SK-N-SH (cell line): ENCODE measurements around the gene B3GALT5. TPM values are rescaled to one million over a fixed set of nuclear protein-coding genes. Genes with fewer than 3 reads are reported as not detected.

Source experiments
- CTCF ChIA-PET: fragments of 300-600, 350-600 bp; formaldehyde crosslinking; extraction: SDS; loops from one replicate; lab custom pipeline; 2021; lab: Yijun Ruan, JAX
- POLR2A ChIA-PET: fragments of 350-600 bp; sonication (Branson Sonifier 250); formaldehyde crosslinking; extraction: SDS; loops from one replicate; lab custom pipeline; 2020; ENCODE audit warnings: antibody characterized with exemption, inconsistent platforms; lab: Yijun Ruan, JAX
- DNase-seq: peaks from one replicate; pipeline ENCODE4 v3.0.0; 2012
- H2AFZ ChIP-seq: fragments of 200-600 bp; sonication (generic); 2 replicates; pipeline ENCODE4 v1.8.1; 2016; ENCODE audit warnings: antibody characterized with exemption, mild to moderate bottlenecking, low read depth
- H3F3A ChIP-seq: fragments of 200-600 bp; sonication (generic); replicated peaks from 2 replicates; pipeline ENCODE3; 2016; ENCODE audit warnings: antibody characterized with exemption, mild to moderate bottlenecking; ENCODE audit not compliant: insufficient read depth
- H3K27ac ChIP-seq, 2 experiments: fragments of 200-500 bp in 1 of 2; fragments of 200-600 bp in 1 of 2; sonication (Bioruptor generic) in 1 of 2; sonication (generic), shearing (Covaris generic) in 1 of 2; 2 replicates each; pipeline versions ENCODE4 v1.5.1 to v1.6.1; 2014 to 2016; ENCODE audit warnings: low read depth in 2 of 2, inconsistent platforms in 1 of 2, low read length in 1 of 2, mild to moderate bottlenecking in 1 of 2, mixed read lengths in 1 of 2
- H3K27me3 ChIP-seq: fragments of 200-600 bp; sonication (generic), shearing (Covaris generic); 2 replicates; pipeline ENCODE4 v1.6.1; 2016; ENCODE audit warnings: mixed run types; ENCODE audit not compliant: insufficient read depth
- H3K36me3 ChIP-seq, 2 experiments: fragments of 200-500 bp in 1 of 2; fragments of 200-600 bp in 1 of 2; sonication (Bioruptor generic) in 1 of 2; sonication (generic) in 1 of 2; replicated peaks in 1 of 2; 2 replicates each; pipeline versions ENCODE3 to v1.5.1; 2014 to 2016; ENCODE audit warnings: low read length in 1 of 2, mild to moderate bottlenecking in 1 of 2; ENCODE audit not compliant: insufficient read depth in 2 of 2, control insufficient read depth in 1 of 2
- H3K4me1 ChIP-seq, 2 experiments: fragments of 200-500 bp in 1 of 2; fragments of 200-600 bp in 1 of 2; sonication (Bioruptor generic) in 1 of 2; sonication (generic), shearing (Covaris generic) in 1 of 2; 2 replicates each; pipeline versions ENCODE4 v1.5.1 to v1.6.1; 2014 to 2016; ENCODE audit warnings: low read depth in 1 of 2, low read length in 1 of 2, mixed run types in 1 of 2; ENCODE audit not compliant: insufficient read depth in 2 of 2, control insufficient read depth in 1 of 2
- H3K4me2 ChIP-seq: fragments of 200-600 bp; sonication (generic), shearing (Covaris generic); 2 replicates; pipeline ENCODE4 v1.6.1; 2017; ENCODE audit warnings: mixed run types
- H3K4me3 ChIP-seq, 2 experiments: fragments of 200-500 bp in 1 of 2; fragments of 200-600 bp in 1 of 2; sonication (Bioruptor generic) in 1 of 2; sonication (generic), shearing (Covaris generic) in 1 of 2; 2 replicates each; pipeline versions ENCODE4 v1.5.1 to v1.8.1; 2014 to 2016; ENCODE audit warnings: low read depth in 2 of 2, inconsistent platforms in 1 of 2, low read length in 1 of 2, mild to moderate bottlenecking in 1 of 2, mixed read lengths in 1 of 2, moderate library complexity in 1 of 2
- H3K79me2 ChIP-seq: fragments of 200-600 bp; sonication (generic); 2 replicates; pipeline ENCODE4 v1.8.1; 2017; ENCODE audit warnings: mild to moderate bottlenecking; ENCODE audit not compliant: insufficient read depth
- H3K9ac ChIP-seq: fragments of 200-600 bp; sonication (generic); 2 replicates; pipeline ENCODE4 v1.6.1; 2017; ENCODE audit warnings: mixed run types
- H3K9me2 ChIP-seq: fragments of 200-600 bp; sonication (generic); 2 replicates; pipeline ENCODE4 v1.6.1; 2017; ENCODE audit warnings: mixed run types
- H3K9me3 ChIP-seq: fragments of 200-600 bp; sonication (generic); 2 replicates; pipeline ENCODE4 v1.6.1; 2017; ENCODE audit warnings: mixed run types, mild to moderate bottlenecking, moderate library complexity
- H4K20me1 ChIP-seq: fragments of 200-600 bp; sonication (generic); 2 replicates; pipeline ENCODE4 v1.6.1; 2017; ENCODE audit warnings: mild to moderate bottlenecking, mixed run types; ENCODE audit not compliant: insufficient read depth
- CHD2 ChIP-seq: fragments of 150-350 bp; IDR thresholded peaks from 2 replicates; pipeline ENCODE4 v1.6.1; 2018; ENCODE audit warnings: low read length; ENCODE audit not compliant: partially characterized antibody
- ELF1 ChIP-seq: IDR thresholded peaks from 2 replicates; pipeline ENCODE4 v1.4.0; 2012
- EZH2phosphoT487 ChIP-seq: fragments of 200-600 bp; sonication (generic); IDR thresholded peaks from 2 replicates; pipeline ENCODE4 v1.6.1; 2017; ENCODE audit warnings: low read depth, mixed run types, mild to moderate bottlenecking, antibody characterized with exemption, moderate library complexity, borderline replicate concordance
- FOXJ3 ChIP-seq: sonication (generic); formaldehyde crosslinking; IDR thresholded peaks from 2 replicates; pipeline ENCODE4 v1.5.1; 2020; ENCODE audit warnings: mild to moderate bottlenecking, missing genetic modification reagents
- FOXM1 ChIP-seq: IDR thresholded peaks from 2 replicates; pipeline ENCODE4 v1.4.0; 2012; ENCODE audit warnings: low read depth, mild to moderate bottlenecking
- GATA2 ChIP-seq: sonication (generic); formaldehyde crosslinking; IDR thresholded peaks from 2 replicates; pipeline ENCODE4 v1.5.0; 2020; ENCODE audit warnings: mild to moderate bottlenecking, missing genetic modification reagents
- JUND ChIP-seq: IDR thresholded peaks from 2 replicates; pipeline ENCODE4 v1.4.0; 2012
- MEF2A ChIP-seq: IDR thresholded peaks from 2 replicates; pipeline ENCODE4 v1.4.0; 2012; ENCODE audit warnings: low read depth, borderline replicate concordance
- NFIC ChIP-seq: IDR thresholded peaks from 2 replicates; pipeline ENCODE4 v1.4.0; 2012; ENCODE audit warnings: borderline replicate concordance
- POLR2AphosphoS5 ChIP-seq: IDR thresholded peaks from 2 replicates; pipeline ENCODE4 v1.6.1; 2012; ENCODE audit warnings: low read depth, low read length
- RFX5 ChIP-seq: IDR thresholded peaks from 2 replicates; pipeline ENCODE4 v1.6.1; 2012; ENCODE audit warnings: mild to moderate bottlenecking, improper control_type of control experiment, low read length
- RXRA ChIP-seq: IDR thresholded peaks from 2 replicates; pipeline ENCODE4 v1.4.0; 2012; ENCODE audit warnings: low read depth, mild to moderate bottlenecking, borderline replicate concordance
- SMC3 ChIP-seq: IDR thresholded peaks from 2 replicates; pipeline ENCODE4 v1.6.1; 2012; ENCODE audit warnings: low read depth, low read length, improper control_type of control experiment
- TAF1 ChIP-seq: IDR thresholded peaks from 2 replicates; pipeline ENCODE4 v1.6.1; 2012; ENCODE audit warnings: low read depth, mild to moderate bottlenecking, low read length, moderate library complexity, borderline replicate concordance
- TCF12 ChIP-seq: IDR thresholded peaks from 2 replicates; pipeline ENCODE4 v1.4.0; 2012
- TEAD4 ChIP-seq: IDR thresholded peaks from 2 replicates; pipeline ENCODE4 v1.4.0; 2012; ENCODE audit warnings: mild to moderate bottlenecking, borderline replicate concordance; ENCODE audit not compliant: insufficient read depth
- YY1 ChIP-seq: IDR thresholded peaks from 2 replicates; pipeline ENCODE4 v1.4.0; 2012; ENCODE audit warnings: low read depth, mild to moderate bottlenecking
- ZBTB33 ChIP-seq: IDR thresholded peaks from 2 replicates; pipeline ENCODE4 v1.4.0; 2012; ENCODE audit warnings: low read depth, borderline replicate concordance
- WGBS: methylation state at CpG from one replicate; pipeline ENCODE4 v1.1.6; 2017; ENCODE audit warnings: low lambda C conversion rate; 5-methylcytosine and 5-hydroxymethylcytosine counted together
- polyA plus RNA-seq, 3 experiments: library from polyadenylated mRNA; depleted of rRNA; stranded (reverse); fragments of >200 nt; gene quantifications; 2 replicates each; pipeline ENCODE4 v1.2.3, GENCODE V29; 2012
- TF ChIP-seq, protein P1 (sequence below): fragments of 200-600 bp; sonication (generic); IDR thresholded peaks from 2 replicates; pipeline ENCODE4 v1.6.1; 2017; ENCODE audit warnings: antibody characterized with exemption, mild to moderate bottlenecking, moderate library complexity
- TF ChIP-seq, protein P2 (sequence below): IDR thresholded peaks from 2 replicates; pipeline ENCODE4 v1.4.0; 2012; ENCODE audit warnings: low read depth, borderline replicate concordance
- TF ChIP-seq, protein P3 (sequence below): fragments of 150-350 bp; IDR thresholded peaks from 2 replicates; pipeline ENCODE4 v1.6.1; 2016; ENCODE audit warnings: mild to moderate bottlenecking, low read depth, low read length

B3GALT5 gene
- polyA plus RNA-seq, 1 of the 3 experiments (the other 2 are of a cell fraction) = 0.35 TPM

GRCh38 chr21:39671986-39672385 lies 59.2 kb downstream of the B3GALT5 start:
- Histone ChIP-seq H3K36me3 (no peaks in the 10 kb centered on the region), H4K20me1 (no peaks in the 10 kb centered on the region), H3K9ac (no peak overlapping the region), H3F3A (peaks cover 6% of the 10 kb centered on the region), H2AFZ (no peak overlapping the region), H3K27me3 (no peaks in the 10 kb centered on the region), H3K27ac (no peak overlapping the region), H3K9me3 (no peaks in the 10 kb centered on the region), H3K4me2 (no peak overlapping the region), H3K9me2 (no peaks in the 10 kb centered on the region), H3K79me2 (no peaks in the 10 kb centered on the region), H3K4me1 (peaks cover 0 to 54% of the 10 kb centered on the region in 2 experiments; a peak in 2 of 4 replicates), H3K4me3 (no peak overlapping the region)
- WGBS = 71% methylated on average over 8 of the region's 8 CpGs
- no peak for TF ChIP-seq NFIC
- no peak for TF ChIP-seq MEF2A
- no peak for TF ChIP-seq RXRA
- TF ChIP-seq, protein P1, sequence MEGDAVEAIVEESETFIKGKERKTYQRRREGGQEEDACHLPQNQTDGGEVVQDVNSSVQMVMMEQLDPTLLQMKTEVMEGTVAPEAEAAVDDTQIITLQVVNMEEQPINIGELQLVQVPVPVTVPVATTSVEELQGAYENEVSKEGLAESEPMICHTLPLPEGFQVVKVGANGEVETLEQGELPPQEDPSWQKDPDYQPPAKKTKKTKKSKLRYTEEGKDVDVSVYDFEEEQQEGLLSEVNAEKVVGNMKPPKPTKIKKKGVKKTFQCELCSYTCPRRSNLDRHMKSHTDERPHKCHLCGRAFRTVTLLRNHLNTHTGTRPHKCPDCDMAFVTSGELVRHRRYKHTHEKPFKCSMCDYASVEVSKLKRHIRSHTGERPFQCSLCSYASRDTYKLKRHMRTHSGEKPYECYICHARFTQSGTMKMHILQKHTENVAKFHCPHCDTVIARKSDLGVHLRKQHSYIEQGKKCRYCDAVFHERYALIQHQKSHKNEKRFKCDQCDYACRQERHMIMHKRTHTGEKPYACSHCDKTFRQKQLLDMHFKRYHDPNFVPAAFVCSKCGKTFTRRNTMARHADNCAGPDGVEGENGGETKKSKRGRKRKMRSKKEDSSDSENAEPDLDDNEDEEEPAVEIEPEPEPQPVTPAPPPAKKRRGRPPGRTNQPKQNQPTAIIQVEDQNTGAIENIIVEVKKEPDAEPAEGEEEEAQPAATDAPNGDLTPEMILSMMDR = no peak
- TF ChIP-seq TEAD4 = no peak
- no peak for TF ChIP-seq ELF1
- no peak for TF ChIP-seq ZBTB33
- TF ChIP-seq CHD2 = no peak
- POLR2A ChIA-PET = no interaction called here
- no peak for DNase-seq
- CTCF ChIA-PET = interaction anchor here (0.7 kb wide), 1 partner anchor 154 kb away, joined by 3 read pairs; no protein-coding TSS in a partner anchor

- ChIA-PET POLR2A (no interaction called here), CTCF (no interaction called here)
- H3F3A ChIP-seq = peaks cover 6% of the 10 kb centered on the region
- no peaks in the 10 kb centered on the region for H3K9me3 ChIP-seq
- H3K9ac ChIP-seq = no peak overlapping the region
- H3K36me3 ChIP-seq = no peaks in the 10 kb centered on the region
- no peak overlapping the region; a peak in 1 of 4 replicates for H3K27ac ChIP-seq
- no peak overlapping the region for H3K4me3 ChIP-seq
- H2AFZ ChIP-seq = no peak overlapping the region
- H3K4me2 ChIP-seq = no peak overlapping the region
- peaks cover 0 to 57% of the 10 kb centered on the region in 2 experiments; a peak in 2 of 4 replicates for H3K4me1 ChIP-seq
- WGBS = 76% methylated on average over 9 of the region's 9 CpGs
- H3K79me2 ChIP-seq = no peaks in the 10 kb centered on the region
- no peaks in the 10 kb centered on the region for H3K9me2 ChIP-seq
- no peaks in the 10 kb centered on the region for H4K20me1 ChIP-seq
- DNase-seq = no peak
- H3K27me3 ChIP-seq = no peaks in the 10 kb centered on the region
- TF ChIP-seq GATA2 (CRISPR knock-in tag) (no peak), FOXJ3 (CRISPR knock-in tag) (no peak), RFX5 (no peak), TCF12 (no peak), CHD2 (no peak), MEF2A (no peak), POLR2AphosphoS5 (no peak), EZH2phosphoT487 (no peak), FOXM1 (no peak), SMC3 (no peak), TEAD4 (no peak), YY1 (no peak), TAF1 (no peak), JUND (no peak)
- TF ChIP-seq, protein P1 = no peak
- TF ChIP-seq, protein P2, sequence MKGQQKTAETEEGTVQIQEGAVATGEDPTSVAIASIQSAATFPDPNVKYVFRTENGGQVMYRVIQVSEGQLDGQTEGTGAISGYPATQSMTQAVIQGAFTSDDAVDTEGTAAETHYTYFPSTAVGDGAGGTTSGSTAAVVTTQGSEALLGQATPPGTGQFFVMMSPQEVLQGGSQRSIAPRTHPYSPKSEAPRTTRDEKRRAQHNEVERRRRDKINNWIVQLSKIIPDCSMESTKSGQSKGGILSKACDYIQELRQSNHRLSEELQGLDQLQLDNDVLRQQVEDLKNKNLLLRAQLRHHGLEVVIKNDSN = no peak
- TF ChIP-seq, protein P3, sequence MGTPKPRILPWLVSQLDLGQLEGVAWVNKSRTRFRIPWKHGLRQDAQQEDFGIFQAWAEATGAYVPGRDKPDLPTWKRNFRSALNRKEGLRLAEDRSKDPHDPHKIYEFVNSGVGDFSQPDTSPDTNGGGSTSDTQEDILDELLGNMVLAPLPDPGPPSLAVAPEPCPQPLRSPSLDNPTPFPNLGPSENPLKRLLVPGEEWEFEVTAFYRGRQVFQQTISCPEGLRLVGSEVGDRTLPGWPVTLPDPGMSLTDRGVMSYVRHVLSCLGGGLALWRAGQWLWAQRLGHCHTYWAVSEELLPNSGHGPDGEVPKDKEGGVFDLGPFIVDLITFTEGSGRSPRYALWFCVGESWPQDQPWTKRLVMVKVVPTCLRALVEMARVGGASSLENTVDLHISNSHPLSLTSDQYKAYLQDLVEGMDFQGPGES = no peak
Observed at GRCh38 chr21:39673163-39673562, 60.4 kb downstream of the B3GALT5 start.
